Caco-2 (cell line): ENCODE data around the gene VTN. TPM values are rescaled to one million over a fixed set of nuclear protein-coding genes. Genes with fewer than 3 reads are reported as not detected.

ENCODE experiments used
- BruUV-seq: library from RNA; stranded (reverse); fragments of 400-500 nt; replicated peaks from 2 replicates; lab custom pipeline; 2021; lab: Mats Ljungman, UMichigan
- CTCF ChIA-PET: fragments of 300-600 bp; sonication (Branson Sonifier 250); formaldehyde crosslinking; loops from one replicate; lab custom pipeline; 2022; ENCODE audit warnings: antibody characterized with exemption; lab: Charles Lee
- POLR2A ChIA-PET: fragments of 300-600 bp; sonication (Branson Sonifier 250); formaldehyde crosslinking; loops from one replicate; lab custom pipeline; 2022; ENCODE audit warnings: antibody characterized with exemption; lab: Charles Lee
- DNase-seq, 2 experiments: peaks; one replicate each; pipeline versions ENCODE4 v3.0.0 to v3.0.0-alpha.2; 2020 to 2022
- H3K27me3 ChIP-seq: replicated peaks from 2 replicates; pipeline ENCODE4 v1.6.0; 2011; ENCODE audit warnings: low read length; ENCODE audit not compliant: control insufficient read depth, insufficient read depth
- H3K36me3 ChIP-seq: 2 replicates; pipeline ENCODE4 v1.5.1; 2011; ENCODE audit warnings: low read length; ENCODE audit not compliant: control insufficient read depth, insufficient read depth
- H3K4me1 ChIP-seq: fragments of 250-450 bp; sonication (Bioruptor Pico); 2 replicates; pipeline ENCODE4 v1.5.1; 2020; ENCODE audit warnings: mild to moderate bottlenecking
- H3K4me3 ChIP-seq: 2 replicates; pipeline ENCODE4 v1.5.1; 2011; ENCODE audit warnings: low read depth, mild to moderate bottlenecking, control low read depth, low read length
- H3K9me3 ChIP-seq: fragments of 250-450 bp; sonication (Bioruptor Pico); 2 replicates; pipeline ENCODE4 v1.5.1; 2020; ENCODE audit warnings: mild to moderate bottlenecking, moderate library complexity
- H3K27ac Mint-ChIP-seq: one replicate; pipeline ENCODE4 v1.8.0; 2022; ENCODE audit warnings: mixed read lengths; ENCODE audit not compliant: unreplicated experiment
- H3K27me3 Mint-ChIP-seq: one replicate; pipeline ENCODE4 v1.8.0; 2022; ENCODE audit warnings: mixed read lengths; ENCODE audit not compliant: insufficient read depth, unreplicated experiment
- H3K36me3 Mint-ChIP-seq: one replicate; pipeline ENCODE4 v1.8.0; 2022; ENCODE audit warnings: mild to moderate bottlenecking, mixed read lengths; ENCODE audit not compliant: insufficient read depth, unreplicated experiment
- H3K4me1 Mint-ChIP-seq: one replicate; pipeline ENCODE4 v1.8.0; 2022; ENCODE audit warnings: low read depth, mixed read lengths; ENCODE audit not compliant: unreplicated experiment
- H3K4me3 Mint-ChIP-seq: one replicate; pipeline ENCODE4 v1.8.0; 2022; ENCODE audit warnings: mild to moderate bottlenecking, moderate library complexity, mixed read lengths; ENCODE audit not compliant: unreplicated experiment
- H3K9me3 Mint-ChIP-seq: one replicate; pipeline ENCODE4 v1.8.0; 2022; ENCODE audit warnings: mixed read lengths; ENCODE audit not compliant: unreplicated experiment
- CTCF ChIP-seq, 2 experiments: fragments of 200-600 bp in 1 of 2; IDR thresholded peaks; 1 replicate in 1 of 2; 2 replicates in 1 of 2; pipeline versions ENCODE4 v1.5.1 to v1.8.0; 2011 to 2022; ENCODE audit warnings: antibody characterized with exemption in 1 of 2, control low read depth in 1 of 2, inconsistent platforms in 1 of 2, low read depth in 1 of 2, low read length in 1 of 2, mild to moderate bottlenecking in 1 of 2, moderate library complexity in 1 of 2; ENCODE audit not compliant: insufficient read depth in 1 of 2, severe bottlenecking in 1 of 2, unreplicated experiment in 1 of 2
- intact Hi-C: fragments of 100-400 bp; cut with micrococcal nuclease; formaldehyde crosslinking; loops from one replicate; pipeline ENCODE4 v1.10.0; 2022; ENCODE audit not compliant: unreplicated experiment
- total RNA-seq: library from RNA; stranded (reverse); gene quantifications from 2 replicates; pipeline ENCODE4 v1.2.3, GENCODE V29; 2022

VTN gene
- total RNA-seq, 1 experiment from 2014 or later = 273 TPM

GRCh38 chr17:28402224-28402630 is 32.1 kb upstream of the VTN start:
- H3K4me1 ChIP-seq = peaks cover 53% of the 10 kb centered on the region
- TF ChIP-seq CTCF (IDR thresholded peaks at IDR 0.05; ENCODE audit: insufficient read depth in 1 of 2, low read depth in 1 of 2, low read length in 1 of 2, severe bottlenecking in 1 of 2, unreplicated experiment in 1 of 2) = no peak
- peaks cover 88% of the 10 kb centered on the region for H3K36me3 Mint-ChIP-seq
- no peaks in the 10 kb centered on the region for H3K9me3 ChIP-seq
- no peak overlapping the region for H3K4me3 ChIP-seq
- H3K4me3 Mint-ChIP-seq = no peak overlapping the region
- DNase-seq = peak in 1 of 2 experiments; percentile 35
- no TSS peak for BruUV-seq
- ChIA-PET CTCF (interaction anchor here (0.7 to 1.6 kb wide), 2 partner anchors 32 to 153 kb away, joined by 3 to 5 read pairs; partner anchors contain the start of gene VTN), POLR2A (no interaction called here)
- peak overlapping the region; percentile 30 for H3K27ac Mint-ChIP-seq
- intact Hi-C loops = loop anchor here (10.0 kb wide), 1 partner anchor 167 kb away; no protein-coding TSS in a partner anchor
- peaks cover 22% of the 10 kb centered on the region for H3K36me3 ChIP-seq
- no peaks in the 10 kb centered on the region for H3K27me3 ChIP-seq
- H3K4me1 Mint-ChIP-seq = peaks cover 30% of the 10 kb centered on the region
- H3K9me3 Mint-ChIP-seq = no peaks in the 10 kb centered on the region
- no peaks in the 10 kb centered on the region for H3K27me3 Mint-ChIP-seq

DNA sequence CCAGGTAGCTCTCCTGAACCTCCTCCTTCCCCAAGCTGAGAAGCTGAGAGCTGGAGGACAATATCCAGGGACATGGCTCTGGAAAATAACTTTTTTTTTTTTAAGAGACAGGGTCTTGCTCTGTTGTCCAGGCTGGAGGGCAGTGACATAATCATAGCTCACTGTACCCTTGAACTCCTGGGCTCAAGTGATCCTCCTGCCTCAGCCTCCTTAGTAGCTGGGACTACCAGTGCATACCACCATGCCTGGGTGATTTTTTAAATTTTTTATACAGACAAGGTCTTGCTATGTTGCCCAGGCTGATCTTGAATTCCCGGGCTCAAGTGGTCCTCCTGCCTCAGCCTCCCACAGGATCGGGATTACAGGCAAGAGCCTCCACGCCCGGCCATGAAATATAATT is 29.7 kb upstream of the VTN start:
- H3K9me3 Mint-ChIP-seq = no peaks in the 10 kb centered on the region
- H3K27ac Mint-ChIP-seq = peak overlapping the region; percentile 46
- no peak for DNase-seq
- TF ChIP-seq CTCF (IDR thresholded peaks at IDR 0.05; ENCODE audit: insufficient read depth in 1 of 2, low read depth in 1 of 2, low read length in 1 of 2, severe bottlenecking in 1 of 2, unreplicated experiment in 1 of 2) = no peak
- Histone ChIP-seq H3K9me3 (no peaks in the 10 kb centered on the region), H3K27me3 (no peaks in the 10 kb centered on the region), H3K4me3 (no peak overlapping the region), H3K4me1 (peaks cover 62% of the 10 kb centered on the region), H3K36me3 (peaks cover 28% of the 10 kb centered on the region)
- H3K4me3 Mint-ChIP-seq = no peak overlapping the region
- peaks cover 100% of the 10 kb centered on the region for H3K36me3 Mint-ChIP-seq
- intact Hi-C loops = loop anchor here (10.0 kb wide), 1 partner anchor 165 kb away; no protein-coding TSS in a partner anchor
- CTCF ChIA-PET = interaction anchor here (1.2 kb wide), 2 partner anchors 31 to 87 kb away, joined by 3 read pairs; no protein-coding TSS in a partner anchor
- POLR2A ChIA-PET = interaction anchor here (1.2 kb wide), 1 partner anchor 30 kb away, joined by 5 read pairs; the partner anchor contains the start of gene VTN
- no peaks in the 10 kb centered on the region for H3K27me3 Mint-ChIP-seq
- no TSS peak for BruUV-seq
- H3K4me1 Mint-ChIP-seq = peaks cover 41% of the 10 kb centered on the region

- H3K9me3 ChIP-seq = no peaks in the 10 kb centered on the region
- Mint-ChIP-seq H3K27me3 (no peaks in the 10 kb centered on the region), H3K27ac (peak overlapping the region; percentile 30), H3K9me3 (no peaks in the 10 kb centered on the region), H3K4me3 (peak overlapping the region; percentile 9), H3K4me1 (peaks cover 42% of the 10 kb centered on the region), H3K36me3 (peaks cover 95% of the 10 kb centered on the region)
- POLR2A ChIA-PET = interaction anchor here (0.6 to 1.5 kb wide), 4 partner anchors 9 to 59 kb away, joined by 3 to 5 read pairs (median 3); partner anchors contain the start of gene SARM1
- DNase-seq = peak; percentile 62 to 86
- no TSS peak for BruUV-seq
- H3K4me1 ChIP-seq = peaks cover 63% of the 10 kb centered on the region
- peaks cover 24% of the 10 kb centered on the region for H3K36me3 ChIP-seq
- intact Hi-C loops = loop anchor here (1.0 kb wide), 1 partner anchor 8 kb away; the partner anchor contains the start of gene SLC46A1
- CTCF ChIA-PET = interaction anchor here (0.5 to 1.4 kb wide), 7 partner anchors 9 to 41 kb away, joined by 3 to 7 read pairs (median 5); partner anchors contain the start of genes POLDIP2 and VTN
- no peak overlapping the region for H3K4me3 ChIP-seq
- no peak for TF ChIP-seq CTCF (IDR thresholded peaks at IDR 0.05; ENCODE audit: insufficient read depth in 1 of 2, low read depth in 1 of 2, low read length in 1 of 2, severe bottlenecking in 1 of 2, unreplicated experiment in 1 of 2)
- no peaks in the 10 kb centered on the region for H3K27me3 ChIP-seq
Observed at GRCh38 chr17:28398280-28398981, 28.3 kb upstream of the VTN start.
